ENCODE data around the gene C1QL4. TPM values are rescaled to one million over a fixed set of nuclear protein-coding genes. Genes with fewer than 3 reads are reported as not detected.

C1QL4 gene
- total RNA-seq, 4 donors from 2014 or later: not detected

- TF ChIP-seq CTCF (IDR thresholded peaks at IDR 0.05) (no peak), POLR2A (IDR thresholded peaks at IDR 0.05) (no peak)
- no peaks in the 10 kb centered on the region for H3K9me3 ChIP-seq
- peaks cover 0 to 16% (median 0%) of the 10 kb centered on the region in 4 donors for H3K4me1 ChIP-seq
- DNase-seq: no peak
- H3K36me3 ChIP-seq: no peaks in the 10 kb centered on the region
- H3K4me3 ChIP-seq: no peak overlapping the region
- H3K27ac ChIP-seq: no peak overlapping the region
- no peaks in the 10 kb centered on the region for H3K27me3 ChIP-seq
Observed at GRCh38 chr12:49364989-49365388, 28.0 kb upstream of the C1QL4 start.

GRCh38 chr12:49362077-49362476 lies 25.1 kb upstream of the C1QL4 start:
- Histone ChIP-seq H3K27me3 (no peaks in the 10 kb centered on the region), H3K9me3 (no peaks in the 10 kb centered on the region), H3K27ac (no peak overlapping the region), H3K4me3 (no peak overlapping the region), H3K4me1 (peaks cover 0 to 5% (median 0%) of the 10 kb centered on the region in 4 donors), H3K36me3 (no peaks in the 10 kb centered on the region)
- no peak for DNase-seq
- no peak for TF ChIP-seq CTCF (IDR thresholded peaks at IDR 0.05)
- TF ChIP-seq POLR2A (IDR thresholded peaks at IDR 0.05): no peak

- no peak for DNase-seq
- no peaks in the 10 kb centered on the region for H3K9me3 ChIP-seq
- H3K4me1 ChIP-seq: no peaks in the 10 kb centered on the region
- TF ChIP-seq CTCF (IDR thresholded peaks at IDR 0.05) (no peak), POLR2A (IDR thresholded peaks at IDR 0.05) (no peak)
- H3K27ac ChIP-seq: no peak overlapping the region
- no peaks in the 10 kb centered on the region for H3K36me3 ChIP-seq
- no peak overlapping the region for H3K4me3 ChIP-seq
- H3K27me3 ChIP-seq: no peaks in the 10 kb centered on the region
Observed at GRCh38 chr12:49359671-49360070, 22.7 kb upstream of the C1QL4 start.

- DNase-seq: peak in 2 of 3 donors; percentile 52 to 76
- Histone ChIP-seq H3K27me3 (no peaks in the 10 kb centered on the region), H3K4me1 (no peaks in the 10 kb centered on the region), H3K36me3 (no peaks in the 10 kb centered on the region), H3K27ac (no peak overlapping the region), H3K4me3 (no peak overlapping the region), H3K9me3 (no peaks in the 10 kb centered on the region)
- TF ChIP-seq CTCF (IDR thresholded peaks at IDR 0.05): peak; percentile 40 to 88 (median 78)
- no peak for TF ChIP-seq POLR2A (IDR thresholded peaks at IDR 0.05)
Observed at GRCh38 chr12:49358483-49359141, 21.6 kb upstream of the C1QL4 start.

GRCh38 chr12:49357103-49357678 lies 20.2 kb upstream of the C1QL4 start:
- TF ChIP-seq CTCF (IDR thresholded peaks at IDR 0.05) (peak; percentile 31 to 70 (median 42)), POLR2A (IDR thresholded peaks at IDR 0.05) (no peak)
- Histone ChIP-seq H3K36me3 (no peaks in the 10 kb centered on the region), H3K27me3 (no peaks in the 10 kb centered on the region), H3K9me3 (no peaks in the 10 kb centered on the region), H3K27ac (no peak overlapping the region), H3K4me3 (no peak overlapping the region), H3K4me1 (no peaks in the 10 kb centered on the region)
- DNase-seq: no peak

All from Peyer's patch (tissue), 4 donors.